Loucy (cell line): ENCODE results near the gene TMEM108.

Source experiments
- CTCF ChIP-seq: fragments of 200-600 bp; sonication (generic); conservative IDR thresholded peaks from 2 replicates; pipeline ENCODE4 v1.5.1; 2014; ENCODE audit warnings: mild to moderate bottlenecking, antibody characterized with exemption, low read length
- EZH2phosphoT487 ChIP-seq: fragments of 200-600 bp; IDR thresholded peaks from 2 replicates; pipeline ENCODE4 v1.6.1; 2018; ENCODE audit warnings: antibody characterized with exemption, mild to moderate bottlenecking, moderate library complexity, borderline replicate concordance

GRCh38 chr3:133264920-133265319 lies 226.7 kb downstream of the TMEM108 start:
- TF ChIP-seq CTCF (no peak), EZH2phosphoT487 (no peak)
